SK-N-MC (cell line): ENCODE results near the gene HCAR1.
"Not testable (repeated sequence)": the region's sequence is repeated elsewhere in the genome, so short reads cannot be mapped to it uniquely, and the experiment has no call there.

Source experiments
- EZH2 ChIP-seq: fragments of 200-600 bp; sonication (generic); IDR thresholded peaks from one replicate; pipeline ENCODE4 v1.6.1; 2017; ENCODE audit warnings: antibody characterized with exemption
- FOXP2 ChIP-seq: optimal IDR thresholded peaks from 2 replicates; pipeline ENCODE3; 2011; ENCODE audit warnings: mild to moderate bottlenecking, moderate library complexity; ENCODE audit not compliant: insufficient read depth; ENCODE audit errors: extremely low read length, control extremely low read depth
- POLR2AphosphoS5 ChIP-seq: IDR thresholded peaks from 2 replicates; pipeline ENCODE4 v1.6.1; 2012; ENCODE audit warnings: mild to moderate bottlenecking, low read depth, low read length, borderline replicate concordance

DNA sequence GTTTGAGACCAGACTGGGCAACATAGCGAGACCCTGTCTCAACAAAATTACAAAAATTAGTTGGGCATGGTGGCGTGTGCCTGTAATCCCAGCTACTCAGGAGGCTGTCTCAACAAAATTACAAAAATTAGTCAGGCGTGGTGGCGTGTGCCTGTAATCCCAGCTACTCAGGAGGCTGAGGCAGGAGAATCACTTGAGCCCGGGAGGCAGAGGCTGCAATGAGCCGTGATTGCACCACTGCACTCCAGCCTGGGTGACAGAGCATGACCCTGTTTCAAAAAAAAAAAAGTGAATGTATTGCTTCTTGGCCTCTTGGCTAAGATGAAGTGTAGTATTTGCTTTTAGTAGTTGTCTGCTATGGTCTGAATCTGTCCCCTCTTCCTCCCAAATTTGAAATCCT lies 49.7 kb downstream of the HCAR1 start:
- TF ChIP-seq EZH2, FOXP2, POLR2AphosphoS5: not testable (repeated sequence)
